Stimulated activated CD4-positive, alpha-beta T cell treated with anti-CD3 and anti-CD28 coated beads, Interleukin-1b, Interleukin-23, amount 100 ng/mL, for 4 hours (primary cell): ENCODE measurements around the gene FBXO44.

Experiments
- DNase-seq, 2 donors: peaks; one replicate each; pipeline ENCODE4 v3.0.0-alpha.2; 2020; ENCODE audit warnings: low read depth in 2 of 2

FBXO44 gene

GRCh38 chr1:11708554-11709350 lies 54.1 kb downstream of the FBXO44 start:
- no peak for DNase-seq

GRCh38 chr1:11711490-11711889 lies 56.8 kb downstream of the FBXO44 start:
- DNase-seq, result no peak

- DNase-seq, result no peak
These were observed 57.6 kb downstream of the FBXO44 start for GRCh38 chr1:11712285-11712684.
